Measurements from ENCODE around the gene SEPTIN5.

DNA sequence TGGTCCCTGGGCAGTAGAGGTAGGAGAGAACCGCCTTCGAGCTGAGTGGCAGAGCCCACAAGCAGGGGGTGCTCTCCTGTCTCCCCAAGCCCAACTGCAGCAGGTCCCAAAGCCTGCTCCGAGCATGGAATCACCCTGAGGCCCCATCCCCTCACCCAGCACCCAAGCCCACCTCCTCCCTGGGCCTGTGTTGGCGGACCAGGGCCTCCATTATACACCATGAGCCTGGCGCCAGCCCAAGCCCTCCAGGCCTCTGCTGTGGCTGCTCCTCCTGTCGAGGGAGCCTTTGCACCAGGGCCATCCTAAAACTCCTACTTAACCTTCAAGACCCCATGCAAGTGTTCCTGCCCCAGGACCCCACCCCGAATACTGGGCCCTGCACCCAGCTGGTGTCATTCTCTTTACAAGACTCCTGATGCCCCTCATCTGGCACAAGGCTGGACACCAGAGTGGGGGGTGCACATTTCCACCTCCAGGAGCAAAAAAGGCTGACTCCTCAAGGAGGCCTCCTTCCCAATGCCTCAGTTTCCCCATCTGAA, 25.7 kb downstream of the SEPTIN5 start:
- TF ChIP-seq CEBPB (IDR thresholded peaks at IDR 0.05) (no peak), POLR2A (IDR thresholded peaks at IDR 0.05; ENCODE audit: low read length) (no peak), RNF2 (IDR thresholded peaks at IDR 0.05; ENCODE audit: borderline replicate concordance, low read depth) (no peak), JUN (IDR thresholded peaks at IDR 0.05) (no peak), CHD2 (IDR thresholded peaks at IDR 0.05; ENCODE audit: low read length, partially characterized antibody) (no peak), RAD21 (conservative IDR thresholded peaks at IDR 0.05 in 1 of 2, IDR thresholded peaks at IDR 0.05 in 1 of 2) (no peak), ZC3H11A (IDR thresholded peaks at IDR 0.05) (no peak)
- TF ChIP-seq, protein P1, sequence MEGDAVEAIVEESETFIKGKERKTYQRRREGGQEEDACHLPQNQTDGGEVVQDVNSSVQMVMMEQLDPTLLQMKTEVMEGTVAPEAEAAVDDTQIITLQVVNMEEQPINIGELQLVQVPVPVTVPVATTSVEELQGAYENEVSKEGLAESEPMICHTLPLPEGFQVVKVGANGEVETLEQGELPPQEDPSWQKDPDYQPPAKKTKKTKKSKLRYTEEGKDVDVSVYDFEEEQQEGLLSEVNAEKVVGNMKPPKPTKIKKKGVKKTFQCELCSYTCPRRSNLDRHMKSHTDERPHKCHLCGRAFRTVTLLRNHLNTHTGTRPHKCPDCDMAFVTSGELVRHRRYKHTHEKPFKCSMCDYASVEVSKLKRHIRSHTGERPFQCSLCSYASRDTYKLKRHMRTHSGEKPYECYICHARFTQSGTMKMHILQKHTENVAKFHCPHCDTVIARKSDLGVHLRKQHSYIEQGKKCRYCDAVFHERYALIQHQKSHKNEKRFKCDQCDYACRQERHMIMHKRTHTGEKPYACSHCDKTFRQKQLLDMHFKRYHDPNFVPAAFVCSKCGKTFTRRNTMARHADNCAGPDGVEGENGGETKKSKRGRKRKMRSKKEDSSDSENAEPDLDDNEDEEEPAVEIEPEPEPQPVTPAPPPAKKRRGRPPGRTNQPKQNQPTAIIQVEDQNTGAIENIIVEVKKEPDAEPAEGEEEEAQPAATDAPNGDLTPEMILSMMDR (IDR thresholded peaks at IDR 0.05): no peak
- TF ChIP-seq, protein P2, sequence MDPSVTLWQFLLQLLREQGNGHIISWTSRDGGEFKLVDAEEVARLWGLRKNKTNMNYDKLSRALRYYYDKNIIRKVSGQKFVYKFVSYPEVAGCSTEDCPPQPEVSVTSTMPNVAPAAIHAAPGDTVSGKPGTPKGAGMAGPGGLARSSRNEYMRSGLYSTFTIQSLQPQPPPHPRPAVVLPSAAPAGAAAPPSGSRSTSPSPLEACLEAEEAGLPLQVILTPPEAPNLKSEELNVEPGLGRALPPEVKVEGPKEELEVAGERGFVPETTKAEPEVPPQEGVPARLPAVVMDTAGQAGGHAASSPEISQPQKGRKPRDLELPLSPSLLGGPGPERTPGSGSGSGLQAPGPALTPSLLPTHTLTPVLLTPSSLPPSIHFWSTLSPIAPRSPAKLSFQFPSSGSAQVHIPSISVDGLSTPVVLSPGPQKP (IDR thresholded peaks at IDR 0.05; ENCODE audit: low read depth, low read length): no peak
- TF ChIP-seq, protein P3, sequence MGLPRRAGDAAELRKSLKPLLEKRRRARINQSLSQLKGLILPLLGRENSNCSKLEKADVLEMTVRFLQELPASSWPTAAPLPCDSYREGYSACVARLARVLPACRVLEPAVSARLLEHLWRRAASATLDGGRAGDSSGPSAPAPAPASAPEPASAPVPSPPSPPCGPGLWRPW (IDR thresholded peaks at IDR 0.05): no peak
- TF ChIP-seq, protein P4, sequence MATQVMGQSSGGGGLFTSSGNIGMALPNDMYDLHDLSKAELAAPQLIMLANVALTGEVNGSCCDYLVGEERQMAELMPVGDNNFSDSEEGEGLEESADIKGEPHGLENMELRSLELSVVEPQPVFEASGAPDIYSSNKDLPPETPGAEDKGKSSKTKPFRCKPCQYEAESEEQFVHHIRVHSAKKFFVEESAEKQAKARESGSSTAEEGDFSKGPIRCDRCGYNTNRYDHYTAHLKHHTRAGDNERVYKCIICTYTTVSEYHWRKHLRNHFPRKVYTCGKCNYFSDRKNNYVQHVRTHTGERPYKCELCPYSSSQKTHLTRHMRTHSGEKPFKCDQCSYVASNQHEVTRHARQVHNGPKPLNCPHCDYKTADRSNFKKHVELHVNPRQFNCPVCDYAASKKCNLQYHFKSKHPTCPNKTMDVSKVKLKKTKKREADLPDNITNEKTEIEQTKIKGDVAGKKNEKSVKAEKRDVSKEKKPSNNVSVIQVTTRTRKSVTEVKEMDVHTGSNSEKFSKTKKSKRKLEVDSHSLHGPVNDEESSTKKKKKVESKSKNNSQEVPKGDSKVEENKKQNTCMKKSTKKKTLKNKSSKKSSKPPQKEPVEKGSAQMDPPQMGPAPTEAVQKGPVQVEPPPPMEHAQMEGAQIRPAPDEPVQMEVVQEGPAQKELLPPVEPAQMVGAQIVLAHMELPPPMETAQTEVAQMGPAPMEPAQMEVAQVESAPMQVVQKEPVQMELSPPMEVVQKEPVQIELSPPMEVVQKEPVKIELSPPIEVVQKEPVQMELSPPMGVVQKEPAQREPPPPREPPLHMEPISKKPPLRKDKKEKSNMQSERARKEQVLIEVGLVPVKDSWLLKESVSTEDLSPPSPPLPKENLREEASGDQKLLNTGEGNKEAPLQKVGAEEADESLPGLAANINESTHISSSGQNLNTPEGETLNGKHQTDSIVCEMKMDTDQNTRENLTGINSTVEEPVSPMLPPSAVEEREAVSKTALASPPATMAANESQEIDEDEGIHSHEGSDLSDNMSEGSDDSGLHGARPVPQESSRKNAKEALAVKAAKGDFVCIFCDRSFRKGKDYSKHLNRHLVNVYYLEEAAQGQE (IDR thresholded peaks at IDR 0.05): no peak

Data from A549 (cell line).